Mucosa of descending colon (tissue), 3 donors: ENCODE data around the gene NPIPA1. TPM values are rescaled to one million over a fixed set of nuclear protein-coding genes. Genes with fewer than 3 reads are reported as not detected.
"Not testable (repeated sequence)": the region's sequence is repeated elsewhere in the genome, so short reads cannot be mapped to it uniquely, and the experiment has no call there.

Experiments
- ATAC-seq: fragments of 200-7000 bp; cut with Tn5 transposase; one replicate; pipeline ENCODE4 v1.9.1; 2020; ENCODE audit warnings: mild to moderate bottlenecking, moderate library complexity
- DNase-seq, 3 donors: peaks; one replicate each; pipeline ENCODE4 v3.0.0-alpha.2; 2020
- H3K36me3 ChIP-seq: fragments of 200-600 bp; one replicate; pipeline ENCODE4 v1.8.0; 2021; ENCODE audit warnings: low read depth, mild to moderate bottlenecking
- H3K4me1 ChIP-seq: fragments of 200-600 bp; one replicate; pipeline ENCODE4 v1.8.0; 2021; ENCODE audit warnings: low read depth, mild to moderate bottlenecking
- H3K4me3 ChIP-seq: fragments of 200-600 bp; one replicate; pipeline ENCODE4 v1.8.0; 2021; ENCODE audit warnings: mild to moderate bottlenecking
- H3K9me3 ChIP-seq: fragments of 200-600 bp; one replicate; pipeline ENCODE4 v1.8.0; 2021; ENCODE audit warnings: mild to moderate bottlenecking
- intact Hi-C, 2 donors: fragments of 100-400 bp; cut with DNase I in 1 of 2; cut with micrococcal nuclease in 1 of 2; formaldehyde crosslinking; loops; one replicate each; pipeline versions ENCODE4 v1.11.0 to v1.11.1; 2022; cut with DNase I, micrococcal nuclease
- long read RNA-seq, 2 donors: library from polyadenylated mRNA; unstranded; transcript quantifications; one replicate each; pipeline ENCODE4 v2.0.0, GENCODE V29; 2019 to 2021
- total RNA-seq, 3 donors: library from RNA; stranded (reverse); fragmentation: NEBNext Ultra II Directional in 2 of 3; extraction: Animal tissue kit (Norgen Biotek cat#: 25700) in 2 of 3; gene quantifications; one replicate each; pipeline versions ENCODE4 v1.2.1 to v1.2.4, GENCODE V29; 2021 to 2023
- donor health status: DM: no; HTN: no; CAD: no; lungs with moderate emphysema.
- donor health status: DM: no; HTN: no; CAD: no.
- donor health status: DM: no; HTN: yes; CAD: no.

The NPIPA1 gene
- 100 to 1,000 TPM in 1 of 3 donors, 10 to 100 TPM in 2; 61.6 to 149 (median 96.3) TPM for total RNA-seq
- long read RNA-seq, donor 1, partial matches to known transcripts: 0 of 2 reads
- long read RNA-seq, donor 1, other reads (novel, unspliced or antisense): 2 of 2 reads
- long read RNA-seq, donor 2, partial matches to known transcripts: 0 of 3 reads
- long read RNA-seq, donor 2, other reads (novel, unspliced or antisense): 2 of 3 reads

GRCh38 chr16:14937143-14937542 is at the start of gene NPIPA1:
Gene NPIPA1, plus strand, starts transcription at chr16:14937443. Its CDS starts 0 bp downstream, at chr16:14937443.
- DNase-seq, H3K36me3 ChIP-seq, H3K9me3 ChIP-seq, H3K4me1 ChIP-seq, H3K4me3 ChIP-seq, intact Hi-C loops, ATAC-seq: not testable (repeated sequence)

- peak; percentile 10 for ATAC-seq
- H3K4me1 ChIP-seq, H3K9me3 ChIP-seq, DNase-seq, H3K36me3 ChIP-seq, H3K4me3 ChIP-seq, intact Hi-C loops: not testable (repeated sequence)
Measured at GRCh38 chr16:14892111-14892510, 45.1 kb upstream of the NPIPA1 start.

DNA sequence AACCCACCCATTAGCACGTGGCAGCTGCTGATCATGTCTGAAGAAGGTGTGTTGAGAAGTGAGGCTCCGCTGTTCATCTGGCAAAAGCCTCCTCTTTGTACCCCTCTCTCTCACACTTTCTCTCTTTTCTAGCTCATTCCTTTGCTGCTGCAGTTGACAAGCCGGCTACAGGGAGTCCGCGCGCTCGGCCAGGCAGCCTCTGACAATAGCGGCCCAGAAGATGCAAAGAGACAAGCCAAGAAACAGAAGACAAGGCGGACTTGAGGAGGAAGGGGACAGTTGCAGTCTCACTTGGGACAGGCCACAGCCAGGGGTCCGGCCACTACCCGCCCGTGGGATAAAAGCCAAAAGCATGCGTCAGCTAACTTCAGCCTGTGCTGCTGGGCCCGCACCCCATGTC is 41.9 kb upstream of the NPIPA1 start:
- H3K4me3 ChIP-seq, H3K4me1 ChIP-seq, H3K36me3 ChIP-seq, DNase-seq, intact Hi-C loops, H3K9me3 ChIP-seq, ATAC-seq: not testable (repeated sequence)

DNA sequence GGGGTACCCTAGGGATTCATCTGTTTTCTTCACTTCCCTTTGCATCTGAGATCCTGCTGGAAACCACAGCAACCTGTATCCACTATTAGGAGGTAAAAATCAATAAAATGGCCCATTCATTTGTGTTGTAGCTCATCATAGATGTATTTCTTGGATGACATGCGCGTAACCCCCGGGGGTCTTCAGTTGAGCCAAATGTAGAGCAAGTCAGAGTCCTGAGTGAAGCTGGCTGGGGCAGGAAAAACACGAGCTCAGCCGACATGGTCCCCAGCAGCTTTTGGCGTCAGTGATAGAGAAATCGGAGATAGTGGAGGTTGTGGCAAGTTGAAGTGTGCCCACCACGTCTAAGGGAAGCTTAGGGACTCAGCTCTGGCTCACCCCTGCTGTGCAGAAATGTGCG is 41.2 kb upstream of the NPIPA1 start:
- H3K4me1 ChIP-seq, intact Hi-C loops, H3K4me3 ChIP-seq, ATAC-seq, H3K9me3 ChIP-seq, H3K36me3 ChIP-seq, DNase-seq: not testable (repeated sequence)

GRCh38 chr16:14897006-14897664 is 40.1 kb upstream of the NPIPA1 start:
- H3K9me3 ChIP-seq, DNase-seq, H3K36me3 ChIP-seq, intact Hi-C loops, H3K4me1 ChIP-seq, H3K4me3 ChIP-seq: not testable (repeated sequence)
- ATAC-seq: peak; percentile 88

DNA sequence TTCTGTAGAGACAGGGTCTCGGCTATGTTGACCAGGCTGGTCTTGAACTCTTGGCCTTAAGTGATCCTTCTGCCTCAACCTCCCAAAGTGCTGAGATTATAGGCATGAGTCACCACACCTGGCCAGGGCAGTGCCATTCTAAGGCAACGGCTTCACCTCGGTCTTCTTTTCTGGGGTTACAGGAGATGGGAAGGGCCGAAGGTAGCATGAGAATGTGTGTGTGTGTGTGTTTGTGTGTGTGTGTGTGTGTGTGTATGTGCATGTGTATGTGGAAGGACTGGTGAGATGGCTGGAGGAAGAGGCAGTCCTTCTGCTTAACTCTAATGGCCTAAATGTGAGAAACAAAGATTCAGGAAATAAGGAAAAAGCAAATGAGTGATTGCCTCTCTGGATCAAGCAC is 39.1 kb upstream of the NPIPA1 start:
- H3K9me3 ChIP-seq, intact Hi-C loops, DNase-seq, ATAC-seq, H3K36me3 ChIP-seq, H3K4me1 ChIP-seq, H3K4me3 ChIP-seq: not testable (repeated sequence)

- H3K4me1 ChIP-seq: not testable (repeated sequence)
- ATAC-seq: peak; percentile 42
Measured at GRCh38 chr16:14903191-14903957, 33.9 kb upstream of the NPIPA1 start.

GRCh38 chr16:14909744-14910143 is 27.5 kb upstream of the NPIPA1 start:
- H3K4me1 ChIP-seq, H3K9me3 ChIP-seq, intact Hi-C loops, H3K4me3 ChIP-seq, DNase-seq, H3K36me3 ChIP-seq: not testable (repeated sequence)
- ATAC-seq: peak; percentile 13

More at GRCh38 chr16:14903191-14903957, 33.9 kb upstream of the NPIPA1 start:
- DNase-seq, H3K9me3 ChIP-seq, H3K36me3 ChIP-seq, H3K4me3 ChIP-seq, intact Hi-C loops: not testable (repeated sequence)

DNA sequence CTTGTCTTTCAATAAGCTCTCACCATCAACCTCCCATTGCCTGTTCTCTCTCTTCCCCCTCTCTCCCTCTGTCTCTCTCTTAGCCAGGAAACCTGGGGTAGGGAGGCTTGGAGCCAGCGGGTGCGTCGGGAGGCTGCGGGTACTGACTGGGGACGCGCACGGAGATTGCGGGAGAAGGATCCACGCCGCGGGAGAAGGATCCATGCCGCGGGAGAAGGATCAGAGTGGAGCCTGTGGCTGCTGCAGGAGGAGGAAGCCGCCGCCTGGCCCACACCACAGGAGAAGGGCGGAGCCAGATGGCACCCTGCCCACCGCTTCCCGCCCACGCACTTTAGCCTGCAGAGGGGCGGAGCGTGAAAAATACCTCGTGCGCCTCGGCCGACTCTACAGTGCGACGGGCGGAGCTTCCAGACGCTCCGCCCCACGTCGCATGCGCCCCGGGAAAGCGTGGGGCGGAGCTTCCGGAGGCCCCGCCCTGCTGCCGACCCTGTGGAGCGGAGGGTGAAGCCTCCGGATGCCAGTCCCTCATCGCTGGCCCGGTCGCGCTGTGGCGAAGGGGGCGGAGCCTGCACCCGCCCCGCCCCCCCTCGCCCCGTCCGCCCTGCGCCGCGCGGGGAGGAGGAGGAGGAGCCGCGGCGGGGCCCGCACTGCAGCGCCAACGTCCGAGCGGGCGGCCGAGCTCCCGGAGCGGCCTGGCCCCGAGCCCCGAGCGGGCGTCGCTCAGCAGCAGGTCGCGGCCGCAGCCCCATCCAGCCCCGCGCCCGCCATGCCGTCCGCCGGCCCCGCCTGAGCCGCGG is 26.2 kb upstream of the NPIPA1 start:
- H3K4me3 ChIP-seq, intact Hi-C loops, H3K9me3 ChIP-seq, H3K36me3 ChIP-seq, DNase-seq, H3K4me1 ChIP-seq: not testable (repeated sequence)
- peak; percentile 99 for ATAC-seq

DNA sequence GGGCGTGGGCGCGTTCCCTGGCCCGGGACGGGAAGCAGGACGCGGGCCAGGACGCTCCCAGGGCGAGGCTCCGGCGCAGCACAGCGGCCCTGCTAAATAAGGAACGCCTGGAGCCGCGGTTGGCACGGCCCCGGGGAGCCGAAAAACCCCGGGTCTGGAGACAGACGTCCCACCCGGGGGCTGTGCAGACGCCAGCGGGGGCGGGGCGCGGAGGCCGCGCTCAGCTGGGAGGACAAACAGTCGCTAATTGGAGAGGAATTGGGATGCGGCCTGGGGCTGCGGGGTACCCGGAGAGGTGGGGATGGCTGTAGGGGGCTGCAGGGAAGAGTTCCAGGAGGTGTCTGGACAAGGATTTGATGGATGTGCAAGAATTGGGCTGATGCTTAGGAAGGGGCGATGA is 25.3 kb upstream of the NPIPA1 start:
- ATAC-seq, H3K4me1 ChIP-seq, H3K36me3 ChIP-seq, H3K9me3 ChIP-seq, intact Hi-C loops: not testable (repeated sequence)
- peak; percentile 66 to 85 (median 85) for DNase-seq
- H3K4me3 ChIP-seq: peak overlapping the region; percentile 32

DNA sequence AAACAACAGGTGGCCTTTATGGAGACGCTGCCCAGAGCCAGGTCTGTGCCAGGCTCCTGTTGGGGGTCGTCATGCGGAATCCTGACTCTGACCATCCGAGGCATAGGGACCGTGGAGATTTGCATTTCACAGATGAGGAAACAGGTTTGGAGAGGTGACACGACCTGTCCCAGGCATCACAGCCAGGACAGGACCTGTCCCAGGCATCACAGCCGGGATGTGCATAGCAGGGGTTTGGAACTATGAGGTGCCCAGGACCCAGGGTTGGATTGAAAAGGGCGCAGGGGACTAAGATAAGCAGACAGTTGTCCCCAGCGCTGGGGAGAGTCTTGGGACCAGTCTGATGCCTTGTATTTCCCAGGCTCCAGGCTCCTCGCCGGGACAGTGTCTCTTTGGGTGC is 24.7 kb upstream of the NPIPA1 start:
- DNase-seq, ATAC-seq, H3K4me1 ChIP-seq, H3K9me3 ChIP-seq, H3K4me3 ChIP-seq, H3K36me3 ChIP-seq, intact Hi-C loops: not testable (repeated sequence)

- ATAC-seq, H3K4me3 ChIP-seq, H3K9me3 ChIP-seq, H3K36me3 ChIP-seq, intact Hi-C loops, H3K4me1 ChIP-seq: not testable (repeated sequence)
- DNase-seq: peak in 2 of 3 donors; percentile 42 to 49
Measured at GRCh38 chr16:14918504-14918903, 18.7 kb upstream of the NPIPA1 start.

GRCh38 chr16:14919837-14920600 is 17.2 kb upstream of the NPIPA1 start:
- H3K9me3 ChIP-seq, H3K36me3 ChIP-seq, H3K4me1 ChIP-seq, intact Hi-C loops, H3K4me3 ChIP-seq, ATAC-seq: not testable (repeated sequence)
- DNase-seq: peak; percentile 70 to 85 (median 82)
